Ovary (tissue), 9 donors: Measurements from ENCODE around the gene CER1. TPM values are rescaled to one million over a fixed set of nuclear protein-coding genes. Genes with fewer than 3 reads are reported as not detected.
A peak's percentile ranks its signal among the peaks of the same experiment; 100 is the strongest.
"Not testable (repeated sequence)": the region's sequence is repeated elsewhere in the genome, so short reads cannot be mapped to it uniquely, and the experiment has no call there.

Experiments
- DNase-seq, 5 donors: peaks; one replicate each; pipeline ENCODE4 v3.0.0-alpha.2; 2019 to 2020
- H3K27ac ChIP-seq, 2 donors: fragments of 200-600 bp; one replicate each; pipeline versions ENCODE4 v1.5.1 to v1.8.0; 2019 to 2022
- H3K27me3 ChIP-seq: fragments of 200-600 bp; one replicate; pipeline ENCODE4 v1.8.0; 2022
- H3K36me3 ChIP-seq: fragments of 200-600 bp; sonication (generic); one replicate; pipeline ENCODE4 v1.5.1; 2019
- H3K4me1 ChIP-seq: one replicate; pipeline ENCODE4 v1.8.1; 2013; ENCODE audit warnings: mild to moderate bottlenecking, moderate library complexity; ENCODE audit not compliant: insufficient read depth
- H3K4me3 ChIP-seq: fragments of 200-600 bp; sonication (generic); one replicate; pipeline ENCODE4 v1.5.1; 2017
- H3K9me3 ChIP-seq, 2 donors: fragments of 200-600 bp in 1 of 2; sonication (generic) in 1 of 2; one replicate each; pipeline versions ENCODE4 v1.5.1 to v1.8.1; 2013 to 2019; ENCODE audit warnings: mild to moderate bottlenecking in 1 of 2, moderate library complexity in 1 of 2
- EP300 ChIP-seq: sonication (generic); formaldehyde crosslinking; IDR thresholded peaks from one replicate; pipeline ENCODE4 v1.6.1; 2017; ENCODE audit warnings: antibody characterized with exemption
- POLR2A ChIP-seq: fragments of 450-650 bp; IDR thresholded peaks from one replicate; pipeline ENCODE4 v1.6.1; 2017; ENCODE audit warnings: antibody characterized with exemption, mild to moderate bottlenecking, moderate library complexity
- WGBS, 3 donors: extraction: QIAGEN DNeasy Blood & Tissue Kit in 1 of 3; methylation state at CpG; one replicate each; pipeline versions ENCODE4 v1.1.5 to v1.1.7; 2013 to 2017; 5-methylcytosine and 5-hydroxymethylcytosine counted together
- intact Hi-C, 4 donors: fragments of 100-400 bp; cut with DNase I; formaldehyde crosslinking; loops; one replicate each; pipeline versions ENCODE4 v1.11.0 to v1.15.1; 2022 to 2023
- polyA plus RNA-seq, 2 donors: library from polyadenylated mRNA; stranded (reverse); fragments of 200-250 nt in 1 of 2; fragments of 350-450 nt in 1 of 2; fragmentation: Illumina TruSeq in 1 of 2; extraction: RNeasy Lipid Tissue Mini Kit (QIAGEN cat#74804) in 1 of 2; gene quantifications; one replicate each; pipeline ENCODE4 v1.2.3, GENCODE V29; 2013 to 2014
- total RNA-seq, 7 donors: library from RNA; depleted of rRNA in 2 of 7; stranded (reverse); fragments of >200 nt in 2 of 7; fragmentation: NEBNext Ultra II Directional in 3 of 7; extraction: Animal tissue kit (Norgen Biotek cat#: 25700) in 3 of 7; gene quantifications; one replicate each; pipeline versions ENCODE4 v1.1.0 to v1.2.4, GENCODE V29; 2016 to 2023
- TF ChIP-seq, protein P1 (sequence below), 3 donors: fragments of 450-650 bp in 2 of 3; fragments of 200-600 bp in 1 of 3; IDR thresholded peaks; one replicate each; pipeline versions ENCODE4 v1.5.1 to v1.8.0; 2016 to 2022; ENCODE audit warnings: antibody characterized with exemption in 3 of 3, mild to moderate bottlenecking in 1 of 3
- donor health status: DM: no; HTN: no; CAD: no; lungs with moderate emphysema.
- donor health status: DM: no; HTN: no; CAD: no.
- donor health status: Bipolar disorder and iron deficiency.
- donor health status: DM: yes; HTN: yes; CAD: no.
- donor health status: DM: no; HTN: no; CAD: no.
- donor health status: DM: yes; HTN: yes; CAD: no.

The CER1 gene
- total and polyA plus RNA-seq, 9 donors = not detected

DNA sequence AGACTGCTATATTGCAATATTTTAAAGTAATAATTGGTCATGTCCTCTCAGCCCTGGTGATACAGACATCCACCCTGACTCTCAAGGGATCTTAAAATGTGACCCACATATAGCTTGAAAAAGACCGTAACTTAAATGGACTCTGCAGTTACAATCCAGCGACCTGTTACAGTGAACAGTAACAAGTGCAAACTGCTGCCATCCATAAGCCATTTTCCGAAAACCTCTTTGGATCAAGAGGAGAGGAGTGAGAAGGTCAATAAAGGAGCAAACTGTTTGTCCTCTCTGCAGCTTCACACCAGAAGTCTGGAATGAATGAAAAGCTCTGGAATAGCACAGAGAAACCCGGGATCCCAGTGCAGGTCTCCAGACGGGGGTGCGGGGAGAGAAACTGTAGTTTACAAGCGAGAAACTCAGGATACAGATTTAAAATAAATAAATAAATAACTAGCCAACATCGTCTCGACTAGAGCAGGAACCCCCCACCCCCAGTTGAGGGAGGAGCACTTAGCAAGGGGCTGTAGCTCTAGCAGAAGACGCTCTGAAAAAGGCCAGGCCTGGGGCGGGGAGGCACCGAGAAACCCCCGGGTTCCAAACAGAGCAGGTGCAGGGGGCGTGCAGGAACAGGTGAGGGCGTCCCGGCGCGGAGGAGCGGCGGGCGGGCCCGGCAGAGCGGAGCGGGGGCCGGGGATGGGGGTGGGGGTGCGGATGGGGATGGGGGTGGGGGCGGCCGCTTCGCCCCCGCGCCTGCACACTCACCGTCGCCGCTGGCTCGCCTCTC lies 29.9 kb downstream of the CER1 start:
- Histone ChIP-seq H3K4me1 (no peaks in the 10 kb centered on the region), H3K9me3 (no peaks in the 10 kb centered on the region), H3K36me3 (no peaks in the 10 kb centered on the region), H3K27me3 (no peaks in the 10 kb centered on the region), H3K27ac (no peak overlapping the region), H3K4me3 (peak overlapping the region; percentile 82)
- TF ChIP-seq EP300 (no peak), POLR2A (no peak)
- TF ChIP-seq, protein P1, sequence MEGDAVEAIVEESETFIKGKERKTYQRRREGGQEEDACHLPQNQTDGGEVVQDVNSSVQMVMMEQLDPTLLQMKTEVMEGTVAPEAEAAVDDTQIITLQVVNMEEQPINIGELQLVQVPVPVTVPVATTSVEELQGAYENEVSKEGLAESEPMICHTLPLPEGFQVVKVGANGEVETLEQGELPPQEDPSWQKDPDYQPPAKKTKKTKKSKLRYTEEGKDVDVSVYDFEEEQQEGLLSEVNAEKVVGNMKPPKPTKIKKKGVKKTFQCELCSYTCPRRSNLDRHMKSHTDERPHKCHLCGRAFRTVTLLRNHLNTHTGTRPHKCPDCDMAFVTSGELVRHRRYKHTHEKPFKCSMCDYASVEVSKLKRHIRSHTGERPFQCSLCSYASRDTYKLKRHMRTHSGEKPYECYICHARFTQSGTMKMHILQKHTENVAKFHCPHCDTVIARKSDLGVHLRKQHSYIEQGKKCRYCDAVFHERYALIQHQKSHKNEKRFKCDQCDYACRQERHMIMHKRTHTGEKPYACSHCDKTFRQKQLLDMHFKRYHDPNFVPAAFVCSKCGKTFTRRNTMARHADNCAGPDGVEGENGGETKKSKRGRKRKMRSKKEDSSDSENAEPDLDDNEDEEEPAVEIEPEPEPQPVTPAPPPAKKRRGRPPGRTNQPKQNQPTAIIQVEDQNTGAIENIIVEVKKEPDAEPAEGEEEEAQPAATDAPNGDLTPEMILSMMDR (IDR thresholded peaks at IDR 0.05) = no peak
- peak in 3 of 5 donors; percentile 10 to 21 (median 18) for DNase-seq
- intact Hi-C loops = no loop called here
- 1 to 2% (median 1%) methylated on average over 24 to 35 of the region's 35 CpGs for WGBS, 3 donors

DNA sequence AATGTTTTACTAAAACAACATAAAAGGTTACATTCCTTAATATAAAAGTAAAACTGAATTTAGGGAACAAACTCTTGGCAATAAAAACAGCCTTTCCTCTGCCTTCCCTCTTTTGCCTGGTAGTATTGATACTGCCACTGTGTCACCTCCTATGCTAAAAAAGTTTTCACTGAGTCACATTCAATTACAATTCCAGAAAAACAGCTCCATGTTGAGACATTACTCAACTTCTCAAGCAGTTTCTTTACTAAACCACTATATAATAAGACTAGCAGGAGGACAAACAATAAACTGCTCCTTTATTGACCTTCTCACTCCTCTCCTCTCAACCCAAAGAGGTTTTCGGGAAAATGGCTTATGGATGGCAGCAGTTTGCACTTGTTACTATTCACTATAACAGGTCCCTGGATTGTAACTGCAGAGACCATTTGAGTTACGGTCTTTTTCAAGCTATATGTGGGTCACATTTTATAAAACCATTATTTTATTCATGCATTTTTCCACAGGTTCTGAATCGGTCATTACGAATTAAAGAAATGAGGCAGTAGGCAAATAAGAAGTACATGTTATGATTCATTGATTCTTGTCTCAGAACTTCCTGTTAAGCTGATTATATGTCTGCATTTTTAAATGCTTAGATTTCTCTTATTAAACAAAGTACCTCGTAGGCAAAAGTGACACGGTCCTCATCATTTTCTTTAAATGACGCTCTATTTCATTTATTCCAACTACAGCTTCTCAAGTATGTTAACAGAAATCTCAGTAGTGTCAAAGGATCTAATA lies 31.4 kb downstream of the CER1 start:
- TF ChIP-seq EP300 = no peak
- Histone ChIP-seq H3K4me1 (no peaks in the 10 kb centered on the region), H3K27ac (no peak overlapping the region), H3K9me3 (no peaks in the 10 kb centered on the region), H3K4me3 (no peak overlapping the region), H3K36me3 (no peaks in the 10 kb centered on the region), H3K27me3 (no peaks in the 10 kb centered on the region)
- 86 to 93% (median 91%) methylated on average over 7 of the region's 7 CpGs for WGBS, 3 donors
- DNase-seq = no peak
- intact Hi-C loops = no loop called here

DNA sequence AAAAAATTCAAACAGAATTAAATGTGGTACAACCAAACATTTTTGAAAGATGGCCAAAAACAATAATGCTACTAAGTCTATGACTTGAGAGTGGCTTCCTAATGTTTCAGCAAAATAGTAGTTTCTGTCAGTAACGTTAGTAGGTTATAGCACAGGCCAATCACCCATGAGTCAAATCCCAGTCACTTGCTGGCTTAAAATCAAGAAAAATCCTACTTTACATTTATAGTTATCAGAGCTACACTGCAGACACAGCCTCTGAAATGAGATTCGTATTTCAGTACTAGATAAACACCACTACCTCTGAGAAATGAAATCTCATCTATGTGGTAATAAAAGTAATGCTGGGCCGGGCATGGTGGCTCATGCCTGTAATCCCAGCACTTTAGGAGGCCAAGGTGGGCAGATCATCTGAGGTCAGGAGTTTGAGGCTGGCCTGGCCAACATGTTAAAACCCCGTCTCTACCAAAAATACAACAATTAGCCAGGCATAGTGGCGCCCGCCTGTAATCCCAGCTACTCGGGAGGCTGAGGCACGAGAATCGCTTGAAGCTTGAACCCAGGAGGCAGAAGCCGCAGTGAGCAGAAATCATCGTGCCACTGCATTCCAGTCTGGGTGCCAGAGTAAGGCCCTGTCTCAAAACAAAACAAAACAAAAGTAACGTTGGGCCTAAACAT lies 35.4 kb downstream of the CER1 start:
- H3K27me3 ChIP-seq = no peaks in the 10 kb centered on the region
- DNase-seq = no peak
- H3K4me3 ChIP-seq = no peak overlapping the region
- H3K36me3 ChIP-seq = no peaks in the 10 kb centered on the region
- 74 to 80% (median 78%) methylated on average over 12 of the region's 12 CpGs for WGBS, 3 donors
- no peaks in the 10 kb centered on the region for H3K4me1 ChIP-seq
- TF ChIP-seq EP300 = no peak
- no peak overlapping the region for H3K27ac ChIP-seq
- intact Hi-C loops = no loop called here
- no peaks in the 10 kb centered on the region for H3K9me3 ChIP-seq

DNA sequence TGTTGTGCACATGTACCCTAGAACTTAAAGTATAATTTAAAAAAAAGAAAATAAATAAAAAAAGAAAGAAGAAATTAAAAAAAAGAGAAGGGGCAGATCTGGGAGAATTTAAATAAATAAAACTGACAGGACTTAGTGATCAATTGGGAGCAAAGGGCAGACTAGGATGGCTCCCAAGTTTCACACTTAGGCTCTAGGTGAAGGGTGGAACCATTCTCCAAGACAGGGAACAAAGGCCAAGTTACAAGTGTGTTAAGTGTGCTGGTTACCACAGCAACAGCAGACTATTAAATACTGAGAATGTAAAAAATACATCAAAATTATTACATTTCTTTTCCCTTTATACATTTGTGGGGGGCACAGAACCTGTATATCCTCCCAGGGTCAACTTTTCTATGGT lies 36.4 kb downstream of the CER1 start:
- intact Hi-C loops = no loop called here
- no peak for DNase-seq

DNA sequence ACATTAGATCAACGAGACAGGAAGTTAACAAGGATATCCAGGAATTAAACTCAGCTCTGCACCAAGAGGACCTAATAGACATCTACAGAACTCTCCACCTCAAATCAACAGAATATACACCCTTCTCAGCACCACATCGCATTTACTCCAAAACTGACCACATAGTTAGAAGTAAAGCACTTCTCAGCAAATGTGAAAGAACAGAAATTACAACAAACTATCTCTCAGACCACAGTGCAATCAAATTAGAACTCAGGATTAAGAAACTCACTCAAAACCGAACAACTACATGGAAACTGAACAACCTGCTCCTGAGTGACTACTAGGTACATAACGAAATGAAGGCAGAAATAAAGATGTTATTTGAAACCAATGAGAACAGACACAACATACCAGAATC lies 39.9 kb downstream of the CER1 start:
- DNase-seq, H3K4me1 ChIP-seq, H3K27me3 ChIP-seq, H3K36me3 ChIP-seq, intact Hi-C loops, H3K4me3 ChIP-seq, H3K9me3 ChIP-seq, H3K27ac ChIP-seq: not testable (repeated sequence)
- 95 to 99% (median 96%) methylated on average over 4 of the region's 4 CpGs for WGBS, 3 donors

More for the DNA sequence above, 36.4 kb downstream of the CER1 start:
- H3K36me3 ChIP-seq = no peaks in the 10 kb centered on the region
- H3K4me3 ChIP-seq = no peak overlapping the region
- no peaks in the 10 kb centered on the region for H3K9me3 ChIP-seq
- TF ChIP-seq EP300 = no peak
- TF ChIP-seq, protein P1 (IDR thresholded peaks at IDR 0.05) = no peak
- TF ChIP-seq POLR2A = no peak
- H3K4me1 ChIP-seq = no peaks in the 10 kb centered on the region
- no peaks in the 10 kb centered on the region for H3K27me3 ChIP-seq
- no peak overlapping the region for H3K27ac ChIP-seq
